GM12801 (cell line): ENCODE measurements around the gene TRAM2.

Experiments used
- CTCF ChIP-seq: IDR thresholded peaks from one replicate; pipeline ENCODE4 v1.5.1; 2011; ENCODE audit warnings: control low read depth; ENCODE audit not compliant: insufficient read length; ENCODE audit errors: extremely low read depth

TRAM2 gene

DNA sequence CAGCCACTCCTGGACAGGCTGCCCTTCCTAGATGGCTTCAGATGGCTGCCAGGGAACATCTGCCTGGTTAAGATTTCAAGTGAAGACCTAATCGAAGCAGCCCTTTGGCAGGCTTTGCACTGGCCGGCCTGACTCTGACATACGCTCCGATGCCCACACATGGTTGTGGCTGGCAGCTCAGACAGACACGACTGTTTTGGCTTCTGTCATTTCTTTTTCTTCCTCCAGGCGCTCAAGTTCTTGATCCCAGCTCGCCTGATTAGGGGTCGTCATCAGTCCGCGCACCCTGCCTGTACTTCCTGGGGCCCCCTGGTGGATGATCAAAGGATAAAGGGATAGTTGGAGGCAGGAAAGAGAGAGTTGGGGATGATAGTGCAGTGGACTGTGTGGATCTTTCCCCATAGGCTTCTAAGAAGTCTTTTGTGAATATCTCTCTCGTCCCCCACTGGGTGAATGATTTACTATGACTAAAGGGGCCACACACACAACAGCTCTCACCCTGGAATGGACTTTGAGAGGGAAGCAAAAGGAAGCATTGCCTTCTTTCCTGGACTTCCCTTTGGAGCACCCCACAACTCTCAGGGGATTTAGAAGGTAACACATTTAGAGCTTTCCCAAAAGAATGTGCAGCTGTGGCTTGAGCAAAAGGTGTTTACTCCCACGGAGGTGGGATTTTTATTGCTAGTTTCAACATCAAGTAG, 21.4 kb upstream of the TRAM2 start:
- TF ChIP-seq CTCF: no peak

DNA sequence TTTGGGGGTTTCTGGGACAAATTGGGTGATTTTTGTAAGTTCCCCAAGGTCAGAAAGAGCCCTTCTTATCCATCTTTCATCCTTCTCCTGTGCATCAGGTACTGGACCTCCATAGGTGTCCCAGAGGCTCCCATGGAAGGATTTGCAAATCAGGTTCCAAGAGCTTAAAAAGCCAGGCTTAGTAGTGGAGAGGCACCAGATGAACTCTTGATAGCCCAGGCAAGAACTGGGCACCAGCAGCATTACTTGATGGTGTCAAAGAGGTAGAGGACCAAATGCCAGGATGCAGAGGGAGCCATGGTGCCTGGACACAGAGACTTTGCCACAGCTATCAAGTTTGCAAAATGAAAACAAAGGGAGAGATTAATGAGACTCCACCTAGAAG, 20.9 kb upstream of the TRAM2 start:
- TF ChIP-seq CTCF: no peak

- TF ChIP-seq CTCF: no peak
These were observed 19.6 kb upstream of the TRAM2 start for GRCh38 chr6:52596371-52597028.

- no peak for TF ChIP-seq CTCF
These were observed 18.9 kb upstream of the TRAM2 start for GRCh38 chr6:52595796-52596130.

DNA sequence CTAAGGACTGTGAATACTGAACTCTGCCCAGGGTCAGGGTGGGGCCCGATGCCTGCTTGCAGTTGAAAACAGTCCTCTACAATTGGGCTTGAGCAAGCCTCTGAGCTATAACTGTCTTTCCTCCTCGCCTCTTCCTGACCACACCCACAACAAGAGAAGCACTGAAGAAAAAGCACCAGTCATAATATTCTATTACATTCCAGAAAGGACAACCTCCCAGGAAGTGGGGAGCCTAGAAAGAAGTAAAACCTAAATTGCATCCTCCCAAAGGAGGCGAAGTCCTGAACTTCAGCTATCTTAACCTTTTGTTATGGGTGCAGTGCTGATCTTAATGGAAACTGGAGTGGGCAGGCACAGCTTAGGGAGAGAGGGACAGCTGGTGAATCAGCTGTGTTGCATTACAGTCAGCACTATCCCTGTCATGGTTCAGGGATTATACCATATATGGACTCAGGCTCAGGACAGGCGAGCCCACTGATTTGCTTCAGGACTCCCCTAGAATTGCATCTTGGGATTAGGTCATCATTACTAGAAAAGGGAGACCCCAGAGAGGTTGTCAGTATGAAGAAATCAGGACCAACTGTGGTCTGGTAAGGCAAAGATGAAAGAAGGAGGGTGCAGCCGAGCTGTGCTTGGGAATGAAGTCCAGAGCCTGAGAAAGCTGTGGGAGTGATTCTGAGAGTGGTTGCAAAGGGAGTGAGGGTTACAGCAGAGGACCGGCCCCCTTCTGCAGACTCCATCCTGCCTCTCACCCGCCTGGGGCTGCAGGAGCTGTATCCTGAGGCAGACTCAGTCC, 18.3 kb upstream of the TRAM2 start:
- TF ChIP-seq CTCF: no peak

- TF ChIP-seq CTCF: no peak
These were observed 17.4 kb upstream of the TRAM2 start for GRCh38 chr6:52594221-52594620.

DNA sequence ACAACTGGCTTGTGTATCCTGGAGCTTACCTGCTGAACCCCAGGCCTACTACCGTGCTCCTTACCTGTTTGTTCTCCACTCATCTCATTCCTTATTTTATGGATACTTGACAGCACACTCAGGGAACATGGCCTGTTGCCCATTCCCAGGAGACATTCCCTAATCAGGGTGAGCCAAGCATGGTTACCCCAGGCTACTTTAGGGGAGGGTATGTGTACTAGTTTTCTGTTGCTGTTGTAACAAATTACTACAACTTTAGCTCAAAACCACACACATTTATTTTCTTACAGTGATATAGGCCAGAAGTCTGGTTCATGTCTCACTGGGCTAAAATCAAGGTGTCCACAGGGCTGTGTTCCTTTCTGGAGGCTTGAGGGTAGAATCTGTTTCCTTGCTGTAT, 15.0 kb upstream of the TRAM2 start:
- no peak for TF ChIP-seq CTCF
